Naive B cell (primary cell): ENCODE results near the gene ETS2. TPM values are rescaled to one million over a fixed set of nuclear protein-coding genes. Genes with fewer than 3 reads are reported as not detected.
A peak's percentile ranks its signal among the peaks of the same experiment; 100 is the strongest.

ENCODE experiments used
- ATAC-seq, 2 donors: fragments of 150-1000 bp; cut with Tn5 transposase; 2 replicates each; pipeline ENCODE4 v1.10.0; 2021; ENCODE audit warnings: low read depth in 2 of 2, mild to moderate bottlenecking in 2 of 2, moderate library complexity in 2 of 2
- DNase-seq: peaks from one replicate; pipeline ENCODE4 v3.0.0; 2022
- H3K27ac Mint-ChIP-seq, 6 donors: one replicate each; pipeline ENCODE4 v1.8.0; 2020 to 2022; ENCODE audit warnings: mild to moderate bottlenecking in 6 of 6, mixed read lengths in 6 of 6, moderate library complexity in 5 of 6, inconsistent platforms in 2 of 6
- H3K27me3 Mint-ChIP-seq, 3 donors: one replicate each; pipeline ENCODE4 v1.8.0; 2021 to 2022; ENCODE audit warnings: mixed read lengths in 3 of 3, mild to moderate bottlenecking in 1 of 3
- H3K36me3 Mint-ChIP-seq, 2 donors: one replicate each; pipeline ENCODE4 v1.8.0; 2020 to 2022; ENCODE audit warnings: mixed read lengths in 2 of 2, inconsistent platforms in 1 of 2, mild to moderate bottlenecking in 1 of 2
- H3K4me1 Mint-ChIP-seq, 3 donors: one replicate each; pipeline ENCODE4 v1.8.0; 2020 to 2022; ENCODE audit warnings: mixed read lengths in 3 of 3, inconsistent platforms in 1 of 3, mild to moderate bottlenecking in 1 of 3, moderate library complexity in 1 of 3
- H3K4me3 Mint-ChIP-seq, 8 donors: one replicate each; pipeline ENCODE4 v1.8.0; 2020 to 2022; ENCODE audit warnings: mild to moderate bottlenecking in 8 of 8, mixed read lengths in 8 of 8, moderate library complexity in 8 of 8, inconsistent platforms in 2 of 8
- H3K9me3 Mint-ChIP-seq, 7 donors: one replicate each; pipeline ENCODE4 v1.8.0; 2020 to 2022; ENCODE audit warnings: mixed read lengths in 7 of 7, mild to moderate bottlenecking in 5 of 7, inconsistent platforms in 2 of 7, moderate library complexity in 1 of 7
- polyA plus RNA-seq, 6 donors: library from polyadenylated mRNA; unstranded; fragments of 300-500 nt; fragmentation: Illumina TruSeq; gene quantifications; one replicate each; pipeline ENCODE4 v1.2.3, GENCODE V29; 2021; ENCODE audit warnings: low read depth in 6 of 6

Gene ETS2
- polyA plus RNA-seq, 6 donors from 2014 or later = 1.4 to 2.7 (median 1.6) TPM

GRCh38 chr21:38787461-38788274 is 18.1 kb upstream of the ETS2 start:
- Mint-ChIP-seq H3K36me3 (peaks cover 14 to 23% of the 10 kb centered on the region in 2 donors), H3K9me3 (peaks cover 0 to 18% (median 14%) of the 10 kb centered on the region in 7 donors), H3K27ac (no peak overlapping the region), H3K27me3 (peaks cover 25 to 50% (median 26%) of the 10 kb centered on the region in 3 donors), H3K4me1 (peaks cover 0 to 11% (median 4%) of the 10 kb centered on the region in 3 donors), H3K4me3 (no peak overlapping the region)
- ATAC-seq = no peak
- DNase-seq = no peak

- DNase-seq (no peak), ATAC-seq (no peak)
- Mint-ChIP-seq H3K4me1 (peaks cover 0 to 11% (median 4%) of the 10 kb centered on the region in 3 donors), H3K9me3 (peaks cover 0 to 11% (median 8%) of the 10 kb centered on the region in 7 donors), H3K4me3 (no peak overlapping the region), H3K27ac (no peak overlapping the region), H3K36me3 (peaks cover 9 to 20% of the 10 kb centered on the region in 2 donors), H3K27me3 (peaks cover 18 to 57% (median 22%) of the 10 kb centered on the region in 3 donors)
These were observed 17.3 kb upstream of the ETS2 start for GRCh38 chr21:38788275-38788905.

GRCh38 chr21:38789275-38789674 is 16.5 kb upstream of the ETS2 start:
- no peak for ATAC-seq
- no peak overlapping the region for H3K4me3 Mint-ChIP-seq
- H3K4me1 Mint-ChIP-seq = peaks cover 0 to 11% (median 4%) of the 10 kb centered on the region in 3 donors
- peaks cover 15 to 62% (median 23%) of the 10 kb centered on the region in 3 donors for H3K27me3 Mint-ChIP-seq
- peaks cover 7 to 16% of the 10 kb centered on the region in 2 donors for H3K36me3 Mint-ChIP-seq
- H3K27ac Mint-ChIP-seq = no peak overlapping the region
- H3K9me3 Mint-ChIP-seq = peaks cover 0 to 2% (median 2%) of the 10 kb centered on the region in 7 donors
- DNase-seq = no peak

- H3K4me1 Mint-ChIP-seq = peaks cover 0 to 15% (median 4%) of the 10 kb centered on the region in 3 donors
- peaks cover 5 to 12% of the 10 kb centered on the region in 2 donors for H3K36me3 Mint-ChIP-seq
- peaks cover 0 to 2% (median 0%) of the 10 kb centered on the region in 7 donors for H3K9me3 Mint-ChIP-seq
- ATAC-seq = no peak
- peaks cover 20 to 66% (median 29%) of the 10 kb centered on the region in 3 donors for H3K27me3 Mint-ChIP-seq
- H3K27ac Mint-ChIP-seq = no peak overlapping the region
- no peak for DNase-seq
- H3K4me3 Mint-ChIP-seq = no peak overlapping the region
These were observed 15.7 kb upstream of the ETS2 start for GRCh38 chr21:38790059-38790458.

- no peak overlapping the region for H3K27ac Mint-ChIP-seq
- H3K27me3 Mint-ChIP-seq = peaks cover 28 to 67% (median 37%) of the 10 kb centered on the region in 3 donors
- peaks cover 0 to 15% (median 8%) of the 10 kb centered on the region in 3 donors for H3K4me1 Mint-ChIP-seq
- no peak overlapping the region for H3K4me3 Mint-ChIP-seq
- H3K36me3 Mint-ChIP-seq = peaks cover 5 to 12% of the 10 kb centered on the region in 2 donors
- ATAC-seq (no peak), DNase-seq (no peak)
- H3K9me3 Mint-ChIP-seq = peaks cover 0 to 2% (median 0%) of the 10 kb centered on the region in 7 donors
These were observed 14.8 kb upstream of the ETS2 start for GRCh38 chr21:38790961-38791360.

DNA sequence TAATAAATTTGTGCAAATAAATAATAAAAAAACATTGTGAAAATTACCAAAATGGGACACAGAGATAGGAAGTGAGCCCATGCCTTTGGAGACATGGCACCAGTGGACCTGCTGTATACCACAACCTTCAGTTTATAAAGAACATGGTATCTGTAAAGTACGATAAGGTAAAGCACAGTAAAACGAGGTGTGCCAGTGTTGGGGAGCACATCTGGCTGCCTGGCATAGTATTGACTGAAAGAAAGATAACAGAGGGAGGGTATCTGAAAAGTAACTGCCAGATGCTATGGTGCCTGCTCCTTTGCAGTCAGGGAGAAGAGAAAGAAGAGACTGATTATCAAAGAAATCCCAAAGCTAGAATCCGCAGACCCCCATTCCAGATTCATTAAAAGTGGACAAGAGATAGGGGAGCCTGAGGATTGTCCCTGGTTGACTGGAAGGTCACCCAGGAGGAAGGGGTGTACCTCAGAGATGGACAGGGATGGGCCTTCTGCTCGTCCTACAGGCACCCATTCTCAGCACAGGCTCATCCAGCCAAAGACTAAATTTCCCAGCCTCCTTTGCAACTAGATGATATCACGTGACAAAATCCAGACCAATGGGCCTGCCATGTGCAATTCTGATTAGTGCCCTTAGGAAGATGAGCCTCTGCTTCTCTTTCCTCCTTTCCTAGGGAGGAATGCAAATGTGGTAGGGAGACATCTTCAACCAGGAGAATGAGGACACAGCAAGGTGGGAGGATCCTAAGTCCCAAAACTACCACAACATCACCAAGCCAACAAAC is 12.9 kb upstream of the ETS2 start:
- H3K27ac Mint-ChIP-seq = no peak overlapping the region
- peaks cover 0 to 12% (median 5%) of the 10 kb centered on the region in 3 donors for H3K4me1 Mint-ChIP-seq
- H3K27me3 Mint-ChIP-seq = peaks cover 37 to 75% (median 38%) of the 10 kb centered on the region in 3 donors
- DNase-seq (no peak), ATAC-seq (no peak)
- no peak overlapping the region for H3K4me3 Mint-ChIP-seq
- peaks cover 0 to 2% (median 0%) of the 10 kb centered on the region in 7 donors for H3K9me3 Mint-ChIP-seq
- peaks cover 5 to 12% of the 10 kb centered on the region in 2 donors for H3K36me3 Mint-ChIP-seq

DNA sequence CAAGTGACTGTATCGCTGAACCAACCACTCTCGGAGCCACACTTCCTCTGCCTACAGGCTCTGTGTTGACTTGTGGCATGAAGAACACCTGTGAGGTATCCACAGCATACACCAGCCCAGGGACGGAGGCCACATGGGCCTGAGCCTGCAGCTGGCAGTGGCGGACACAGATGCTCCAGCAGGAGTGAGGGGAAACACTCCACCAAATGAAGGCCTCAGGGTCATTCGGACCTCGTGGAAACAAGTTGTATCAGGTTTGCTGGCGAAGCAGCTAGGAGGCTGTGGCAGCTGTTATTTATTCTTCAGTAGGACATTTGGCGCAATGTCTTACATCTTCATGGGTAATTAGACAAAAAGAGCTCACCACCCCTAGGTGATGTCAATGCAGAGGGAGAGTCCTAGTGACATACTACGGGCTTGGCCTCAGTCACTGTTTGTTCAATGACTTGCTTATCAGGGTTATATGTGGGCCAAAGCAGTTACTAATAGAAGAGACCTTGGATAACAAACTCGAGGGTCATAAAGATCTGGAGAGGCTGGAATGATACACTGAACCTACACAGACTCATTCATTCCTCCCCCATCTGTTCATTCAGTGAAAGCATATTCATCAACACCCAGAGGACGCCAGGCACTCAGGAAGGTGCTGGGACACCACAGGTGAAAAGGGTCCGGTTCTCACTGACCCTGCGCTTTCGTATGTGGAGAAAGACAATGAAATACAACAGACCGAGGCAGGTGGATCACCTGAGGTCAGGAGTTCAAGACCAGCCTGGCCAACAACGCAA is 11.6 kb upstream of the ETS2 start:
- Mint-ChIP-seq H3K27ac (no peak overlapping the region), H3K4me1 (peaks cover 0 to 10% (median 4%) of the 10 kb centered on the region in 3 donors), H3K27me3 (peaks cover 35 to 74% (median 36%) of the 10 kb centered on the region in 3 donors), H3K4me3 (no peak overlapping the region), H3K36me3 (peaks cover 5 to 12% of the 10 kb centered on the region in 2 donors), H3K9me3 (peaks cover 0 to 2% (median 0%) of the 10 kb centered on the region in 7 donors)
- DNase-seq = no peak
- ATAC-seq = no peak

DNA sequence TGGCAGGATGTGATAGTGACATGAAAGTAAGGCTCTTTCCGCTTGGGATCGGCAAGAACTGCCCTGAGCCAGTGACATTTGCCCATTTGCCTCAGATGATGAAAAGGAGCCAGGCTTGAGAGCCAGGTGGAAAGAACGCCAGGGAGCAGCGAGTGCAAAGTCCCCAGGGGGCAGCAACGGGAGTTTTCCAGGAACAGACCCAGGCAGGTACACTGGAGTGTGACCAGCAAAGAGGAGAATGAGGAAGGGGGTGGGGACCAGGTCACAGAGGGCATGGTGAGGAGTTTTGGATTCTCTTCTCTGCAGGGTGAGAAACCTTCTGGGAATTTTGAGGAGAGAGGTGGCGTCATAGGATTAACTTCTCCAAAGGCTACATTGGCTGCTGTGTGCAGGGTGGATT is 10.8 kb upstream of the ETS2 start:
- DNase-seq = no peak
- H3K27me3 Mint-ChIP-seq = peaks cover 35 to 72% (median 36%) of the 10 kb centered on the region in 3 donors
- peak overlapping the region in 2 of 6 donors; percentile 19 to 69 for H3K27ac Mint-ChIP-seq

GRCh38 chr21:38795475-38795874 is 10.3 kb upstream of the ETS2 start:
- no peak for ATAC-seq
- Mint-ChIP-seq H3K36me3 (peaks cover 5 to 12% of the 10 kb centered on the region in 2 donors), H3K9me3 (peaks cover 0 to 2% (median 0%) of the 10 kb centered on the region in 7 donors), H3K4me3 (peak overlapping the region in 1 of 8 donors; percentile 31), H3K4me1 (peaks cover 0 to 10% (median 4%) of the 10 kb centered on the region in 3 donors), H3K27me3 (peaks cover 32 to 74% (median 35%) of the 10 kb centered on the region in 3 donors), H3K27ac (no peak overlapping the region)
- DNase-seq = no peak

More for the DNA sequence above, 10.8 kb upstream of the ETS2 start:
- Mint-ChIP-seq H3K36me3 (peaks cover 5 to 12% of the 10 kb centered on the region in 2 donors), H3K4me3 (no peak overlapping the region), H3K9me3 (peaks cover 0 to 2% (median 0%) of the 10 kb centered on the region in 7 donors), H3K4me1 (peaks cover 0 to 10% (median 4%) of the 10 kb centered on the region in 3 donors)
- ATAC-seq = no peak

DNA sequence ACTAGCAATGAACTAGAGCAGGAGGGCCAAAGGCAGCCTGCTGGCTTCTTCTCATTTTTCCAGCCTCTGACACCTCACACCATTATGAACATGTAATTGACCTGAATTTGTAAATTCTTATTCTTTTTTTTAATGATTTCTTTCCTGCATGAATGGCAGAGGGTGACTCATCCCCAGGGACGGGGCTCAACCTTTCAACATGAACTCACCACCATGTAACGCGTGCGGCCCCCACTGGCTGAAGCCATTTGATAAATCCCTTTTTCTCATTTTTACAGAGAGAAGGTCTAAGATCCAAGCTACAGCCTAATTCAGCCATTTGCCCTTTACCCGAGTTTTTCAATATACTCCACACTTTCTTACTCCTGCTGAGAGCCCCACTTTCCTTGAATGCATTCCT is 9.3 kb upstream of the ETS2 start:
- H3K4me1 Mint-ChIP-seq = peaks cover 0 to 5% (median 4%) of the 10 kb centered on the region in 3 donors
- peaks cover 5 to 12% of the 10 kb centered on the region in 2 donors for H3K36me3 Mint-ChIP-seq
- H3K9me3 Mint-ChIP-seq = no peaks in the 10 kb centered on the region
- ATAC-seq (no peak), DNase-seq (no peak)
- H3K27me3 Mint-ChIP-seq = peaks cover 28 to 72% (median 38%) of the 10 kb centered on the region in 3 donors
- H3K27ac Mint-ChIP-seq = no peak overlapping the region
- H3K4me3 Mint-ChIP-seq = no peak overlapping the region

GRCh38 chr21:38797470-38797869 is 8.3 kb upstream of the ETS2 start:
- H3K4me1 Mint-ChIP-seq = peaks cover 0 to 5% (median 4%) of the 10 kb centered on the region in 3 donors
- peak overlapping the region in 1 of 6 donors; percentile 13 for H3K27ac Mint-ChIP-seq
- ATAC-seq (no peak), DNase-seq (no peak)
- H3K4me3 Mint-ChIP-seq = no peak overlapping the region
- H3K27me3 Mint-ChIP-seq = peaks cover 28 to 76% (median 39%) of the 10 kb centered on the region in 3 donors
- H3K36me3 Mint-ChIP-seq = peaks cover 0 to 6% of the 10 kb centered on the region in 2 donors
- H3K9me3 Mint-ChIP-seq = no peaks in the 10 kb centered on the region

- H3K4me3 Mint-ChIP-seq = no peak overlapping the region
- no peaks in the 10 kb centered on the region for H3K36me3 Mint-ChIP-seq
- H3K27me3 Mint-ChIP-seq = peaks cover 28 to 75% (median 40%) of the 10 kb centered on the region in 3 donors
- no peak overlapping the region for H3K27ac Mint-ChIP-seq
- no peaks in the 10 kb centered on the region for H3K9me3 Mint-ChIP-seq
- no peak for ATAC-seq
- H3K4me1 Mint-ChIP-seq = peaks cover 0 to 5% (median 4%) of the 10 kb centered on the region in 3 donors
- no peak for DNase-seq
These were observed 7.6 kb upstream of the ETS2 start for GRCh38 chr21:38798081-38798480.
